ENCODE results near the gene FCSK. TPM values are rescaled to one million over a fixed set of nuclear protein-coding genes. Genes with fewer than 3 reads are reported as not detected.

FCSK gene
- total RNA-seq, 1 experiment from 2014 or later = 3.9 TPM

DNA sequence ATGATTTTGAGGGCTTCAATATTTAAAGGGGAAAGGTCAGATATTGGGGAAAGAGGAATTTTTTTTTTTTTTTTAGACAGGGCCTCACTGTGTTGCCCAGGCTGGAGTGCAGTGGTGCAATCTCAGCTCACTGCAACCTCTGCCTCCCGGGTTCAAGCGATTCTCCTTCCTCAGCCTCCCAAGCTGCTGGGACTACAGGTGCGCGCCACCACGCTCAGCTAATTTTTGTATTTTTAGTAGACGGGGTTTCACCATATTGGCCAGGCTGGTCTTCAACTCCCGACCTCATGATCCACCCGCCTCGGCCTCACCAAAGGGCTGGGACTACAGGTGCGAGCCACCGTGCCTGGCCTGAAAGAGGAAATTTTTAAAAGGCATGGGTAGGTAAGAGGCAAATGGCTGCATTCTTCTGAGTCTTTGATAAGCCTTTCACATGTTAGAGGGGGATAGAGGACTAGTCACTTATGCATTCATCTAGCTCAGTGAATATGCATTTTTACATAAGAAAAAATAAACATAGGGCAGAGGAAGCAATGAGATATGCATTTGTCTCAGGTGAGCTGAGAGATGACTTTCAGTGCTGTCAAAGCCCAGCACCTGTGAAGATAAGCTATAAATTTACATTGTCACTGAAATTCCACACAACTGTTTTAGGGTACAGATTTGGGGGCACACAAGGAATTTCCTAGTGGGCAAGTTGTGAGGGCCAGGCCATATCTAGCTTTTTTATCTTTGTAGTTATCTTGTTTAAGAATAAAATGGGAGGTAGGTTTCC, 1.1 kb upstream of the FCSK start:
- no peak for DNase-seq (ENCODE audit: low read depth)

DNA sequence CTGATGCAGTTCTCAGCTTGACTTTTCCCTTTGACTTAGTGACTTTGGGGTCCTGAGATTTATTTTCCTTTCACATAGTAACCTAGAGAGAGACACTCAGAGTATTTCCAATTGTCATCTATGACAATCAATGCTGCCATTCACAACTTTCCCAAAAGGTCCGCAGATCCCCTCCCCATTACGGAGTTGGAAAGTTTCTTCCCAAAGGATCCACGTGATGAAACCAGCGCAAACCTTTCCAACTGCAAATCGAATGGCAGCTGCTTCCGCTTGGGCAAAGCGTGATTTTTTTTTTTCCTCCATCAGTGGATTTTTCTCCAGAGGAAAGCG, 538 bp upstream of the FCSK start:
- DNase-seq (ENCODE audit: low read depth) = no peak

GRCh38 chr16:70455910-70456309, 1.5 kb downstream of the FCSK start:
- DNase-seq (ENCODE audit: low read depth) = no peak

GRCh38 chr16:70457446-70458166, 3.2 kb downstream of the FCSK start:
- no peak for DNase-seq (ENCODE audit: low read depth)

DNA sequence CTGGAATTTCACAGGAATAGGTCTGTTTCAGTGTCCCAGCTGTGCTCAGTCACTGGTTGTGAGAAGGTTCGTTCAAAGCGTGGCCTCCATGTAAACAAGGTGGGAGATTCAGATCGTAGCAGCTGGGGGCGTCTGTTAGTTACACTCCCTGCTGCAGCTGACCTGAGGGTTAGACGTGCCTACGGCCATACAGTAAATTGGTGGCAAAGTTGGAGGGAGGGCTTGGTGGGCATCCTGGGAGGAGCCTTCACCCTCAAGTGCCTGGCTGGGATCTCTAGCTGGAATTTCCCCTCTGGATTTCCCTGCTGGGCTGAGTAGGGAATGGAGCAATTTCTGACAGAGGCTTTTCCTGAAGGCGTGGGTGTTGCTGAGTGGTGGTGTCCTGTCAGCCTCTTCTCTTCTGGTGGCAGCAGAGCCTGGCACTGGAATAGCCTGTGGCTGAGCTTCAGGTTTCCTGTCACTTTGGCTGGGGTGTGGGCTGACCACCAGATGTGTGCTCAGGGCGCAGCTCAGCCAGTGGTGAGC, 6.4 kb downstream of the FCSK start:
- DNase-seq (ENCODE audit: low read depth) = no peak

DNA sequence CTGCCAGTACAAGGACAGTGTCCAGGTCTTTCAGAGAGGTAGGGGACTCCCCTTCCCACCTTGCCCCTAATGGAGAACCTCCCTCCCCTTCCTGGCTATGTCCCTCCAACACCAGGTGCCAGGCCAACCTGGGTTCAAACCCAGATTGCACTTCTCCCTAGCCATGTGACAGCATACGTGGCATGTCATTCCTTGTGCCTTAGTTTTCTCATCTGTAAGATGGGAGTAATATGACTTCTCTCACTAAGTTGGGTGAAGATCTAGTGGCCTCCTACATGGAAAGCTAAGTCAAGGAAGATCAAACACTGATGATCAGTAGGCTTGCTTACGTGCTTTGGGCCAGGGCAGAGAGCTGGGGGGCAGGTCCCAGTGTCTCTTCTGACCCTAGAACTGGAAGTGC, 8.8 kb downstream of the FCSK start:
- no peak for DNase-seq (ENCODE audit: low read depth)

DNA sequence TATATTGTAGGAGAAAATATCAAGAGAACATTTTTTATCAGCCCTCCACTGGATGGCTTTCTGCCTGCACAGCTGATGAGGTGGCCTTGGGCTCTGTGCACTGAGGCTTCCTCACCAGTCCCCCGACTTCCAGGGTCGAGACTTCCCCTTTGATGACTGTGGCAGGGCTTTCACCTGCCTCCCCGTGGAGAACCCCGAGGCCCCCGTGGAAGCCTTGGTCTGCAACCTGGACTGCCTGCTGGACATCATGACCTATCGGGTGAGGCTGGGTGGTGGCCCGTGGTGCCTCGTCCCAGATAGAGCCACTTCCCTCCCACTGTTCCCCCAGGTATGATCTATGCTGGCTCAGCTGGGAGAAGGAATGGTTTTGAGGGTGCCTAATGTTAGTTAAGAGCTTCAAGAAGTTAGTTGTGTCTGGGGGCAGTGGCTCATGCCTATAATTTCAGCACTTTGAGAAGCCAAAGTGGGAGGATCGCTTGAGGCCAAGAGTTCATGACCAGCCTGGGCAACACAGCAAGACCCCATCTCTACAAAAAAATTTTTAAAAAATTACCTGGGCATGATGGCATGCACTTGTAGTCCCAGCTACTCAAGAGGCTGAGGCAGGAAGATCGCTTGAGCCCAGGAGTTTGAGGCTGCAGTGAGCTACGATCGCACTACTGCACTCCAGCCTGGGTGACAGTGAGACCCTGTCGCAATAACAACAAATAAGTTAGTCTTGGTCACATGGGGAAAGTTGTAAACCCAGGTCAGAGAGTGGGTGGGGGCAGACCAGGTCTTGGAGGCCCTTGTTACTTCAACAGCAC, 11.8 kb downstream of the FCSK start:
- DNase-seq (ENCODE audit: low read depth) = no peak

DNA sequence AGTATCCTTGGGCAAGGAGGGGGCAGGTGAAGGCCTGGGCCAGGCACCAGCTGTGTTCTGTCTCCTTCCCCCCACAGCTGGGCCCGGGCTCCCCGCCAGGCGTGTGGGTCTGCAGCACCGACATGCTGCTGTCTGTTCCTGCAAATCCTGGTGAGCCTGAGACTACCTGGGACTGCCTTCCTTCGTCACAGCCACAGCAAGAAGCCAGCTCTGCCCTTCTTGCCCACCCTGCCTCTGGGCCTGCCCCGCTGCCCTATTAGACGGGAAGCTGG, 12.3 kb downstream of the FCSK start:
- no peak for DNase-seq (ENCODE audit: low read depth)

DNA sequence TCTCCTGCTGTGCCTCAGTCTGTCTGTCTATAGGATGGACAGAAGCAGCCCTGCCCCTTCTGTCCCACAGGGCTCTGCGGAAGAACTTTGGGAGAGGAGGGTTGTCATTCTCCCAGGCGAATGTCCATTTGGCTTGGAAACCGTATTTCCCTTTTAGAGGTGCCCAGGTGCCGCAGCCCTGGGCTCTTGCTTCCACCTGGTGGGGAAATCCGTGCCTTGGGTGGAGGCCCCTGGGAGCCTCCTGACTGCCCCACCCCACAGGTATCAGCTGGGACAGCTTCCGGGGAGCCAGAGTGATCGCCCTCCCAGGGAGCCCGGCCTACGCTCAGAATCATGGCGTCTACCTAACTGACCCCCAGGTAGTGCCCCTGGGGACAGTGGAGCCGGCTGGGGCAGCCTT, 12.7 kb downstream of the FCSK start:
- DNase-seq (ENCODE audit: low read depth) = no peak

- DNase-seq (ENCODE audit: low read depth) = no peak
Measured at GRCh38 chr16:70467608-70468007, 13.2 kb downstream of the FCSK start.

DNA sequence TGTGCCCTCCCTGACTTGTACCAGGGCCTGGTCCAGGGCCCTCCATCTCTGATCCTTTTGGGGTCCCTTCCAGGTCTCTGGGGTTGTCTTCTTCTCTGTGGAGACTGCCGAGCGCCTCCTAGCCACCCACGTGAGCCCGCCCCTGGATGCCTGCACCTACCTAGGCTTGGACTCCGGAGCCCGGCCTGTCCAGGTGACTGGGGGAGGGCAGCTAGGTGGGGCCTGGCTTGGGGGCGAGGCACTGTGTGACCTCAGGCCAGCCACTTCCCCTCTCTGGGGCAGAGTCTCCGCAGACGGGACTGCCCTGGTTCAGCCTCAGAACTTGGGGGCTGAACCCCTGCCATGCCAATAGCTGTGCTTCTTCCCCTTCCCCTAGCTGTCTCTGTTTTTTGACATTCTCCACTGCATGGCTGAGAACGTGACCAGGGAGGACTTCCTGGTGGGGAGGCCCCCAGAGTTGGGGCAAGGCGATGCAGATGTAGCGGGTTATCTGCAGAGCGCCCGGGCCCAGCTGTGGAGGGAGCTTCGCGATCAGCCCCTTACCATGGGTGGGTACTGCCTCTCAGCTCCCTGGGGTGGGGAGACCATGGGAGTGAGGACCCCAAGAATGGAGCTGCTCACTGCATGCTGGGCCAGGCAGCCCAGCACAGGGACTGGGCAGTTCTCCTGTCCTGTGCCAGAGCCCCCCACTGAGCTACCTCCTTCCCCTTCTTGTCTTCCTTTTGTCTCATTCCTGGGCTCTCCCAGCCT, 14.6 kb downstream of the FCSK start:
- DNase-seq (ENCODE audit: low read depth) = no peak

- no peak for DNase-seq (ENCODE audit: low read depth)
Measured at GRCh38 chr16:70470141-70470926, 15.9 kb downstream of the FCSK start.

DNA sequence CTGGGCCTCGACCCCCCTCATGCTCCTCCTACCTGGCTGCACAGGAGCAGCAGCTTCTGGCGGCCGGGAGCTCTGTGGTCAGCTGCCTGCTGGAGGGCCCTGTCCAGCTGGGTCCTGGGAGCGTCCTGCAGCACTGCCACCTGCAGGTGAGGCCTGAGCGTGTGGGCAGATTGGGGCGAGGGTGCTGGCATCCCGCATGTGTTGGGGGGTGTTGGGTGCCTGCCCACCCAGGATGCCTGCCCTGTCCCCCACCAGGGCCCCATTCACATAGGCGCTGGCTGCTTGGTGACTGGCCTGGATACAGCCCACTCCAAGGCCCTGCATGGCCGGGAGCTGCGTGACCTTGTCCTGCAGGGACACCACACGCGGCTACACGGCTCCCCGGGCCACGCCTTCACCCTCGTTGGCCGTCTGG, 16.5 kb downstream of the FCSK start:
- no peak for DNase-seq (ENCODE audit: low read depth)

GRCh38 chr16:70472786-70473433, 18.5 kb downstream of the FCSK start:
- no peak for DNase-seq (ENCODE audit: low read depth)

DNA sequence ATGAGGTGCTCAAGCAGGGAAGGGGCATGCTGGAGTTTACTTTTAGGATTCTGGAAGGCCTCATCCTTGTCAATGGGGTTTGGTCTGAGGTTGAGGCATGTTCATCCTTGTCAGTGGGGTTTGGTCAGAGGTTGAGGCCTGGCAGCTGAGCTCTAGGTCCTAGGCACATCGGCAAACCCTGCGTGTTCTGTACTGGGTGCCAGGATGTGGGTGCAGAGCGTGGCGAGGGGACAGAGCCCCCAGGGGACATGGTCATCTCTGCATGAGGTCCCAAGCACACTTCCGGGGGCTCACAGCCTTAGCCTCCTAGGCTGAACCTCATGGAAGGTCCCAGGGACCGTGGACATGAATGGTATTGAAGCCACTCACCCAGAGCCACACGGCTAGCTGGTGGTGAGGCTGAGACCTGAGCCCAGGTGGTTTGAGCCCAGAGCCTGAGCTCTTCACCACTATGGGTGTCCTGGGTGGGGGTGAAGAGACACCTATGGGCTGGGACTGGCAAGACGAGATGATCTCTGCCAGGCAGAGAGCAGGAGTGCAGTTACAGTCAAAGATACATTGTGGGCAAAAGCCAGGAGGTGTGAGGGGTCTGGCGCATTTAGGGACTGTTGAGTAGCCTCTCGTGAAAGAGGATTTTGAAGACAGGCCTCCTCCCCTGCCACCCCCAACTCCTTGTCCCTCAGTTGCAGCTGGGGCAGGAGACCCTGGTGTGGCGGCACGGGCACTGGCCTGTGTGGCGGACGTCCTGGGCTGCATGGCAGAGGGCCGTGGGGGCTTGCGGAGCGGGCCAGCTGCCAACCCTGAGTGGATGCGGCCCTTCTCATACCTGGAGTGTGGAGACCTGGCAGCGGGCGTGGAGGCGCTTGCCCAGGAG, 19.3 kb downstream of the FCSK start:
- no peak for DNase-seq (ENCODE audit: low read depth)

GRCh38 chr16:70474320-70475053, 20.1 kb downstream of the FCSK start:
- DNase-seq (ENCODE audit: low read depth) = no peak

GRCh38 chr16:70475054-70475871, 20.9 kb downstream of the FCSK start:
- no peak for DNase-seq (ENCODE audit: low read depth)
